ENCODE data around the gene CFAP46.

CFAP46 gene

DNA sequence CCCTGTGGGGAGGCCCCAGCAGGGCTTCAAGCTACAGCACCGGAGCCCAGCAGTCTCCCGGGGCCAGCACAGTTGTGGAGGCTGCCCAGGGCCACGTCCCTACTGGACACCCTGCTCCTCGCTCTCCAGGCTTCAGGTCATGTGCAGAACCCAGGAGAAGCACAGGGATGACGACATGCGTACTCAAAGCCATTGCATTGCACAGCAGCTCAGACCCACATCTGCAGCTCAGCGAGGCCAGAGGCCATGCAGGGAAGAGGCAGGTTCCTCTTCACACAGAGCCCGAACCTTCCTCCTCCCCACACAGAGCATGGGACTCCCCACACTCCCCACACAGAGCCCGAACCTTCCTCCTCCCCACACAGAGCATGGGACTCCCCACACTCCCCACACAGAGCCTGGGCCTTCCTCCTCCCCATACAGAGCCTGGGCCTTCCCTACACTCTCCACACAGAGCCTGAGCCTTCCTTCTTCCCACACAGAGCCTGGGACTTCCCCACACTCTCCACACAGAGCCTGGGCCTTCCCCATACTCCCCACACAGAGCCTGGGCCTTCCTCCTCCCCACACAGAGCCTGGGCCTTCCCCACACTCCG, 12.3 kb downstream of the CFAP46 start:
- H3K4me3 ChIP-seq (ENCODE audit: control insufficient read depth, low read depth, low read length): no peak overlapping the region
- no peak for DNase-seq (ENCODE audit: low read depth)
- TF ChIP-seq, protein P1, sequence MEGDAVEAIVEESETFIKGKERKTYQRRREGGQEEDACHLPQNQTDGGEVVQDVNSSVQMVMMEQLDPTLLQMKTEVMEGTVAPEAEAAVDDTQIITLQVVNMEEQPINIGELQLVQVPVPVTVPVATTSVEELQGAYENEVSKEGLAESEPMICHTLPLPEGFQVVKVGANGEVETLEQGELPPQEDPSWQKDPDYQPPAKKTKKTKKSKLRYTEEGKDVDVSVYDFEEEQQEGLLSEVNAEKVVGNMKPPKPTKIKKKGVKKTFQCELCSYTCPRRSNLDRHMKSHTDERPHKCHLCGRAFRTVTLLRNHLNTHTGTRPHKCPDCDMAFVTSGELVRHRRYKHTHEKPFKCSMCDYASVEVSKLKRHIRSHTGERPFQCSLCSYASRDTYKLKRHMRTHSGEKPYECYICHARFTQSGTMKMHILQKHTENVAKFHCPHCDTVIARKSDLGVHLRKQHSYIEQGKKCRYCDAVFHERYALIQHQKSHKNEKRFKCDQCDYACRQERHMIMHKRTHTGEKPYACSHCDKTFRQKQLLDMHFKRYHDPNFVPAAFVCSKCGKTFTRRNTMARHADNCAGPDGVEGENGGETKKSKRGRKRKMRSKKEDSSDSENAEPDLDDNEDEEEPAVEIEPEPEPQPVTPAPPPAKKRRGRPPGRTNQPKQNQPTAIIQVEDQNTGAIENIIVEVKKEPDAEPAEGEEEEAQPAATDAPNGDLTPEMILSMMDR (conservative IDR thresholded peaks at IDR 0.05; ENCODE audit: control insufficient read depth, insufficient read depth, low read depth, low read length): no peak

DNA sequence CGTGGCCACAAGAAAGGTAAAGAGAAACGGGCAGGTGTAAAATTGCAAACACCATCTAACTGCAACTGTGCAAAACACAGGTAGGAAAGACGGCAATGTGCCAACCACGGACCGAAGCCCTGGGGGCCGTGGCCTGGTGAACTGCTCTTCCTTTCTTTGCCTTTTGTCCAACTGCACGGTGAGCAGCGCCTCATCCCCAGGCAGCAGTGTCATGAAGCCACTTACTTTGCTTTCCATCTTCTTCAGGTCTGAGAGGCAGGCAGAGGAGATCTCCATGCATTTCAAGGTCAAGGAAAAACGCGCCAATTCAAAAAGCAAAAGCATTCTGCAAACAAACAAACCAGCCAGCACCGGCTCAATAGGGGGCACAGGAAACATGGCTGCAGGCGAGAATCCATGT, 12.9 kb downstream of the CFAP46 start:
- TF ChIP-seq, protein P1 (conservative IDR thresholded peaks at IDR 0.05; ENCODE audit: control insufficient read depth, insufficient read depth, low read depth, low read length): no peak
- H3K4me3 ChIP-seq (ENCODE audit: control insufficient read depth, low read depth, low read length): no peak overlapping the region
- no peak for DNase-seq (ENCODE audit: low read depth)

DNA sequence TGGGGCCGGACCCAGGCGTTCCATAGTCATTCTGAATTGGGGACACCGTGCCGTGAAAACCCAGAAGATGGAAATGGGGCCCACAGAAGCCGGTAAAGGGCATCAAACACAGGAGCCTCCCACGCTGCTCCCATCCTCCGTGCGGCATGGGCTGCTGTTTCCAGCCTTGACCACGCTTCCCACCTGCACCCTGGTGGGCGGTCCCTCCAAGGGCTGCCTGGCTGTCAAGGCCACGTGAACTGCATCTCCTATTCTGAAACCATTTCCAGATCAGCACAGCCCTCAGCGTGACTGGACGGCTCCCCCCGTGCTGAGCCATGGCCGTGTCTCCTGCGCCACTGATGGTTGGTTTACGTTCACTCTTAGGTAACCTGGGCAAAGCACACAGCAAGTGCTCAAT, 14.1 kb downstream of the CFAP46 start:
- TF ChIP-seq, protein P1 (conservative IDR thresholded peaks at IDR 0.05; ENCODE audit: control insufficient read depth, insufficient read depth, low read depth, low read length): no peak

DNA sequence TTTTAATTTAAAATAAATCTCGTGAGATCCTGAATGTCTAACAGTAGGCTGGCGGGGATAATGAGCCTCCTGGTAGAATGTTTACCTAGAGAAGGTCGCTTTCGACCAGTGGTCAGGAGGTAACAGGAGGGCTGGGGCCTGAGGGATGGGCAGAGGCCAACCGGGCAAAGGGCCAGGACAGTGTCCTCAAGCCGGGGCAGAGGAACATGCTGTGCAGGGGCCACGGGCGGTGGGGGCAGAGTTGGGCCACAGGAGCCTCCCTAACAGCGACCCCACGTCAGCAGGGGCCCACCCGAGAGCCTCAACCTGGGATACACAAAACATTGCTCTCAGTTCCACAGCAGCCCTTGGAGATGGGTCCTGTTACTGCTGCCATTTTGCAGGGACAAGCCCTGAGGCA, 14.5 kb downstream of the CFAP46 start:
- H3K4me3 ChIP-seq (ENCODE audit: control insufficient read depth, low read depth, low read length): no peak overlapping the region
- TF ChIP-seq, protein P1 (conservative IDR thresholded peaks at IDR 0.05; ENCODE audit: control insufficient read depth, insufficient read depth, low read depth, low read length): no peak
- DNase-seq (ENCODE audit: low read depth): no peak

More for the DNA sequence above, 14.1 kb downstream of the CFAP46 start:
- DNase-seq (ENCODE audit: low read depth): no peak
- no peak overlapping the region for H3K4me3 ChIP-seq (ENCODE audit: control insufficient read depth, low read depth, low read length)

DNA sequence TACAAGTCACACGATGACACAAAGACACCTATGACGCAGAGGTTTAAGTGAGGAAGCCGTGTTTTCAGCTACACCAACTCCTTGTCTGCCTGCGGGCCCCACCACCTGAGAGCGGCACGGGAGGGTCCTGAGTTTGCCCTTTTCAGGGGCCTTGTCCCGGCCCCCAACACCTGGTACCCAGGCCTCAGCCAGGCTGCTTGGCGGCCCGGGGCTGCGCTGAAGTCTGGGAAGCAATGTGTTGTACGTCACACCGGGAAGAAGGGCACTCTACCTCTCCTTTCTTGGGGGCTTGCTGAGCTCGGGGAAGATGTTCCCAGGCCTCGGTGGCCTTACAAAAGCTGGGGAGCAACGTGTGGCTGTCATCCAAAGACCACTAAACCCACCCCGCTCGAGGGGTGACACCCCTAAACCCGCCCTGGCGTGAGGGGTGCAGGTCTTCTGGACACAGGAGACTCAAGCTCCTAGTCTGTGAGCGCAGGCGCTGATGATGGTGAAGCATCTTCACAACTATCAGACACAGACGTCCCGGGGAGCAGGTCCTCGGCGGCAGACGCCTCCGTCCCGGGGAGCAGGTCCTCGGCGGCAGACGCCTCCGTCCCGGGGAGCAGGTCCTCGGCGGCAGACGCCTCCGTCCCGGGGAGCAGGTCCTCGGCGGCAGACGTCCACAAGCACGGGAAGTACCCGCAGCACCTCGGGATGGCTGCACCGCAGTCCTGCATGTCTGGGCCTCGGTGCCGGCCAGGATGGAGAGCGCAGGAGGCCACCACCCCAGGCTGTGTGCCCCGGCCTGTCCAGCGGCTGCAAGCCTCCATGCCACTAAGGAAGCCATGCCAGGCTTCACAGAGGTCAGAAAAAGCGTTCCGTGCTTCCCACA, 15.4 kb downstream of the CFAP46 start:
- no peak for DNase-seq (ENCODE audit: low read depth)
- no peak overlapping the region for H3K4me3 ChIP-seq (ENCODE audit: control insufficient read depth, low read depth, low read length)
- TF ChIP-seq, protein P1 (conservative IDR thresholded peaks at IDR 0.05; ENCODE audit: control insufficient read depth, insufficient read depth, low read depth, low read length): no peak

DNA sequence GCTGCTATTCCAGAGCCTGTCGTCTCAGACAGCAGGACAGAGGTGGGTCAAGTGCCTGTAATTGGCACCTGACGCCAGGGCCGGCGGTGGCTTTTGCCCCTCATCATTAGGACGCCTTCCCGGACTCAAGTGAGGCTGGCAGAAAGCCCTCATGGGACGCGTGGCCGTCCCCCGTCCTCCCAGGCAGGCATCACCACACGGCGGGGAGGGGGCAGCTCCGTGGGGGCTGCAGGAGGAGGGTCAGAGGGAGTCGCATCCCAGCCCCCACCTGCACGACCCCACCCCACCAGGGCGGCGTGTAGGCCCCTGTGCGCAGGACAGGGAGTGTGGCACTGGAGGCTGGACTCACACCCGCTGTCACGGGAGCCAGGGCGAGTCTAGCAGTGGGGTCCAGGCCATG, 16.3 kb downstream of the CFAP46 start:
- no peak for DNase-seq (ENCODE audit: low read depth)
- no peak overlapping the region for H3K4me3 ChIP-seq (ENCODE audit: control insufficient read depth, low read depth, low read length)
- TF ChIP-seq, protein P1 (conservative IDR thresholded peaks at IDR 0.05; ENCODE audit: control insufficient read depth, insufficient read depth, low read depth, low read length): no peak
